ENCODE results near the gene GORAB.

GORAB gene

DNA sequence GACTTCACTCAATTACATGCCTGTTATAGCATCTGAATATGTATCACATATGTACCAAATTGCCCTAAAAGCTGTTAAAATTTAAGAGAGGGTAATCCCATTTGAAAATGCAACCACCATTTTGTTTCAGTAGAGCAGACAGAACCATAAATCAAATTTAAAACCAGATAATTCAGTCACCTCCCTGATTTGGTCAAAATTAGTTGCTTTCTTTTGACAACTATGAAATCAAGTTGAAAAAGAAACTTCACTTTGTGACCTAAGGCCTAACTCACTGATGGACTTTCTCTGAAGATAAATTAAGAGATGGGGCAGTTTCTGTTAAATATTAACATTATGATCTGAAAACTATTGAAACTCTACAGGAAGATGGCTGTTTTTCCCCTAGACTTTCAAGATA is 6.7 kb downstream of the GORAB start:
- no peak overlapping the region for H3K27ac ChIP-seq (ENCODE audit: low read depth, low read length)
- no peak overlapping the region for H3K9ac ChIP-seq (ENCODE audit: low read depth, low read length)
- H3K9me3 ChIP-seq (ENCODE audit: control insufficient read depth, insufficient read depth, low read length): no peaks in the 10 kb centered on the region
- H3K27me3 ChIP-seq (ENCODE audit: control insufficient read depth, insufficient read depth, low read length): no peaks in the 10 kb centered on the region
- H3K4me3 ChIP-seq (ENCODE audit: low read depth, low read length): no peak overlapping the region
- peaks cover 62% of the 10 kb centered on the region for H3K36me3 ChIP-seq (ENCODE audit: control insufficient read depth, insufficient read depth, low read length)
- H3K4me1 ChIP-seq (ENCODE audit: control insufficient read depth, insufficient read depth, low read length): peaks cover under 1% of the 10 kb centered on the region; the same call in 1 of the 2 replicates

DNA sequence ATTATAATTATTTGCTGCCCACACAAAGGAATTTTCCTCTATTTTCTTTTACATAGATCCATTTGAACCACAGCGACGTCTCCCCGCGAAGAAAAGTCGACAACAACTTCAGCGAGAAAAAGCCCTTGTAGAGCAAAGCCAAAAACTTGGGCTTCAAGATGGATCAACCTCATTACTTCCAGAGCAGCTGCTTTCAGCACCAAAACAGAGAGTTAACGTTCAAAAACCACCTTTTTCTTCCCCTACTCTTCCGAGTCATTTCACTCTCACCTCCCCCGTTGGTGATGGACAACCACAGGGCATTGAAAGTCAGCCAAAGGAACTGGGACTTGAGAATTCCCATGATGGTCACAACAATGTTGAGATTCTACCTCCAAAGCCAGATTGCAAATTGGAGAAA is 7.2 kb downstream of the GORAB start:
- no peaks in the 10 kb centered on the region for H3K4me1 ChIP-seq (ENCODE audit: control insufficient read depth, insufficient read depth, low read length)
- no peak overlapping the region for H3K27ac ChIP-seq (ENCODE audit: low read depth, low read length)
- no peak overlapping the region for H3K4me3 ChIP-seq (ENCODE audit: low read depth, low read length)
- no peaks in the 10 kb centered on the region for H3K9me3 ChIP-seq (ENCODE audit: control insufficient read depth, insufficient read depth, low read length)
- H3K27me3 ChIP-seq (ENCODE audit: control insufficient read depth, insufficient read depth, low read length): no peaks in the 10 kb centered on the region
- peaks cover 62% of the 10 kb centered on the region for H3K36me3 ChIP-seq (ENCODE audit: control insufficient read depth, insufficient read depth, low read length)
- H3K9ac ChIP-seq (ENCODE audit: low read depth, low read length): no peak overlapping the region

DNA sequence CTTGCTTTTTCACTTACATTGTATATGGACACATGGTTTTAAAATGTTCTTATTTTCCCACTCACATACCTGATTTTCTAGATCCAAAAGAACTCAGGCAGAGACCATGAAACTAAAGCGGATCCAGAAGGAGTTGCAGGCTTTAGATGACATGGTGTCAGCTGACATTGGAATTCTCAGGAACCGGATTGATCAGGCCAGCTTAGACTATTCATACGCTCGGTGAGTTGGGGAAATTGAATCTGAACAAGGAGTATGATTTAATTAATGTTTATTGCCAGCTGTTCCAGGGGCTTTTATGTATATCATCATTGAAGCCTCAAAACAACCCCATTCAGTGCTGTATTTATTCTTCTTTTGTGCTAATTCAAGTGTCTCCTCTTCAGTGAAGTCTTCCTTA is 12.7 kb downstream of the GORAB start:
- Histone ChIP-seq H3K36me3 (ENCODE audit: control insufficient read depth, insufficient read depth, low read length) (peaks cover 96% of the 10 kb centered on the region), H3K27me3 (ENCODE audit: control insufficient read depth, insufficient read depth, low read length) (no peaks in the 10 kb centered on the region), H3K9me3 (ENCODE audit: control insufficient read depth, insufficient read depth, low read length) (no peaks in the 10 kb centered on the region), H3K4me1 (ENCODE audit: control insufficient read depth, insufficient read depth, low read length) (no peaks in the 10 kb centered on the region), H3K27ac (ENCODE audit: low read depth, low read length) (no peak overlapping the region), H3K9ac (ENCODE audit: low read depth, low read length) (no peak overlapping the region), H3K4me3 (ENCODE audit: low read depth, low read length) (no peak overlapping the region)

DNA sequence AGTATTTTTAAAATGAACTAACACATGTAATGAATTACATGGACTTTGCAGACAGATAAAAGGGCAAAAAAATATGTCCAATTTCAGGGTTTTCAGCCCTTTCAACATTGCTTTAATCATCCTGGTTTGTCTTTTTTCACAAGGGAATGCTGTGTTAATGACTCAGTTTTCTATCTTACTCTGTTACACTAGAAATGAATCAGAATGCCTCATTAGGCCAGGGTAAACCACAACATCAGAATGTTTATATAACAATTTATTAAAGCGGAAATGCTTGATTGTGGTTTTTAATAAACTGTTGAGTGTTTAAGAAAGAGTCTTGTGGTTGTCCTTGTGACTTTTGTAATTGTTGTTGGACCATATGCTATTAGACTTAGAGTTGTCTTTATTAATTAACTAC is 13.5 kb downstream of the GORAB start:
- H3K27me3 ChIP-seq (ENCODE audit: control insufficient read depth, insufficient read depth, low read length): no peaks in the 10 kb centered on the region
- no peak overlapping the region for H3K4me3 ChIP-seq (ENCODE audit: low read depth, low read length)
- no peak overlapping the region for H3K27ac ChIP-seq (ENCODE audit: low read depth, low read length)
- peaks cover 94% of the 10 kb centered on the region for H3K36me3 ChIP-seq (ENCODE audit: control insufficient read depth, insufficient read depth, low read length)
- no peaks in the 10 kb centered on the region for H3K9me3 ChIP-seq (ENCODE audit: control insufficient read depth, insufficient read depth, low read length)
- H3K4me1 ChIP-seq (ENCODE audit: control insufficient read depth, insufficient read depth, low read length): no peaks in the 10 kb centered on the region
- no peak overlapping the region for H3K9ac ChIP-seq (ENCODE audit: low read depth, low read length)

DNA sequence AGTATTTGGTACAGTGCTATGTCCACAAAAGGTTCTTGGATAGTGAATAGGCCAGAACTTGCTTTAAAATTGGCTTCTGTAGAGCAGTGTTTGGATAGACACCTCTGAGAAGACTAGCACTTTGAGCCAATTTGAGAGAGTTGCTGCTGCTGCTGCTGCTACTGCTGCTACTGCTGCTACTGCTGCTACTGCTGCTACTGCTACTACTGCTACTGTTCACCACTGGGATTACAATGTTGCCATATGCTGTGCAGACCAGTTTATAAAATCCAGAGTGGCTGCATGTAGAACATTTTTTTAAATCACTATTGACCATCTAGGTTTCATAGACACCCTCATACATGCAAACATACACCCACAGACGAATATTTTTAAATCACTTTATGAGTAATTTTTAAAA is 15.3 kb downstream of the GORAB start:
- H3K36me3 ChIP-seq (ENCODE audit: control insufficient read depth, insufficient read depth, low read length): peaks cover 95% of the 10 kb centered on the region
- no peaks in the 10 kb centered on the region for H3K4me1 ChIP-seq (ENCODE audit: control insufficient read depth, insufficient read depth, low read length)
- H3K9me3 ChIP-seq (ENCODE audit: control insufficient read depth, insufficient read depth, low read length): no peaks in the 10 kb centered on the region
- H3K4me3 ChIP-seq (ENCODE audit: low read depth, low read length): no peak overlapping the region
- H3K27me3 ChIP-seq (ENCODE audit: control insufficient read depth, insufficient read depth, low read length): no peaks in the 10 kb centered on the region
- H3K9ac ChIP-seq (ENCODE audit: low read depth, low read length): no peak overlapping the region
- no peak overlapping the region for H3K27ac ChIP-seq (ENCODE audit: low read depth, low read length)

DNA sequence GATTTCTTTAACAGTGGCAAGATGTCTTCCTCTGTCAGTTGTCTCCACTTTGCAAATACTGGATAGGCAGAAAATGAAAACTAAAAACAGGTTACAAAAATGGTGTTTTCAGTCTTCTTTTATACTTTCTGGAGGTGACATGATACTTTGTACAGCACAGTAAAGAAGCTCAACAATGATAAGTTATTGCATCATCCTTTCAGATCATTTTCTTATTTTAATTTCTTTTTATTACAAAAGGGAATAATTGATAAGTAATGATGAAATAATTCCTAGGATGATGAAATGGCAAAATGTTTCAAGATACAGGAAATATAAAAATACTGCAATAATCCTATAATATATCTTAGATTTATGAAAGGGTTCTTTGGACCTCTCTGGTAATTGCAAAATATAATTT is 16.5 kb downstream of the GORAB start:
- Histone ChIP-seq H3K9ac (ENCODE audit: low read depth, low read length) (no peak overlapping the region), H3K27me3 (ENCODE audit: control insufficient read depth, insufficient read depth, low read length) (no peaks in the 10 kb centered on the region), H3K27ac (ENCODE audit: low read depth, low read length) (no peak overlapping the region), H3K4me3 (ENCODE audit: low read depth, low read length) (no peak overlapping the region), H3K4me1 (ENCODE audit: control insufficient read depth, insufficient read depth, low read length) (no peaks in the 10 kb centered on the region), H3K9me3 (ENCODE audit: control insufficient read depth, insufficient read depth, low read length) (no peaks in the 10 kb centered on the region), H3K36me3 (ENCODE audit: control insufficient read depth, insufficient read depth, low read length) (peaks cover 95% of the 10 kb centered on the region)

DNA sequence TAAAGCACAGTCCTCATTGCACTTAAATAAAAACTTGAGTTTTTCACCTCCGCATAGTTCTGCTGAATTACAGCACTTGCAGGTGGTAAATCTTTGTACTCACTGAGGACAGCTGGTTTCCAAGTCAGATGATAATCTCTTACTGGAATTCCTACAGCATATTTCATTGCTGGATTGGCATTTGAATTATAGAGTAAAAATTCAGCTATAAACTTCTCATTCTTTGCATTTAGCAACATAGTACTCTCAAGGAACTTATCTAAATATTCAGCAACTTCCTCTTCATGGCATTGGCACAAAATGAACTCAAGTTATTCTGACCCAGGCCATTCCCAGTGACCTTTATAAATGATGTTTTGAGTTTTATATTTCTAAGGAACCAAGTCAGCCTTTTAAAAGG is 23.4 kb downstream of the GORAB start:
- no peak overlapping the region for H3K4me3 ChIP-seq (ENCODE audit: low read depth, low read length)
- no peak overlapping the region for H3K9ac ChIP-seq (ENCODE audit: low read depth, low read length)
- H3K36me3 ChIP-seq (ENCODE audit: control insufficient read depth, insufficient read depth, low read length): peaks cover 31% of the 10 kb centered on the region
- no peak overlapping the region for H3K27ac ChIP-seq (ENCODE audit: low read depth, low read length)
- no peaks in the 10 kb centered on the region for H3K9me3 ChIP-seq (ENCODE audit: control insufficient read depth, insufficient read depth, low read length)
- H3K4me1 ChIP-seq (ENCODE audit: control insufficient read depth, insufficient read depth, low read length): no peaks in the 10 kb centered on the region
- H3K27me3 ChIP-seq (ENCODE audit: control insufficient read depth, insufficient read depth, low read length): no peaks in the 10 kb centered on the region

DNA sequence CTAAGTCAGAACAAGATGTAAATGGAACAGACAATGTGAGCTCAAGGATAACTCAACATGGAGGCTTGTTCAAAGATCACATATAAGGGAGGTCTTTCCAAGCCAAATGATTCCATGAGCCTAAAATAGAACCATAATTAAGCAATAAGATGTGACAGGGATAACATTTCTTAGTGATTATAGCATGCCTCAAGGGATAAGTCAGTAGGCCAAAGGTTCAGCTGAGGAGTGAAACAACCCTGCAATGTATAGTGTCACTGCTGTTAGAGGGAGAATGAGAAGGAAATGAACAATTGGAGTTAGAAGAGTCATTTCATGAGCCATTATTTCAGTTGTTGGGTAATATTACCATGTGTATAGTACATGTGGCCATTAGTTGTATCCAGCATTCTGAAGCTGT is 25.0 kb downstream of the GORAB start:
- no peaks in the 10 kb centered on the region for H3K4me1 ChIP-seq (ENCODE audit: control insufficient read depth, insufficient read depth, low read length)
- no peak overlapping the region for H3K4me3 ChIP-seq (ENCODE audit: low read depth, low read length)
- H3K36me3 ChIP-seq (ENCODE audit: control insufficient read depth, insufficient read depth, low read length): peaks cover 18% of the 10 kb centered on the region
- H3K27ac ChIP-seq (ENCODE audit: low read depth, low read length): no peak overlapping the region
- H3K9me3 ChIP-seq (ENCODE audit: control insufficient read depth, insufficient read depth, low read length): no peaks in the 10 kb centered on the region
- no peaks in the 10 kb centered on the region for H3K27me3 ChIP-seq (ENCODE audit: control insufficient read depth, insufficient read depth, low read length)
- no peak overlapping the region for H3K9ac ChIP-seq (ENCODE audit: low read depth, low read length)

DNA sequence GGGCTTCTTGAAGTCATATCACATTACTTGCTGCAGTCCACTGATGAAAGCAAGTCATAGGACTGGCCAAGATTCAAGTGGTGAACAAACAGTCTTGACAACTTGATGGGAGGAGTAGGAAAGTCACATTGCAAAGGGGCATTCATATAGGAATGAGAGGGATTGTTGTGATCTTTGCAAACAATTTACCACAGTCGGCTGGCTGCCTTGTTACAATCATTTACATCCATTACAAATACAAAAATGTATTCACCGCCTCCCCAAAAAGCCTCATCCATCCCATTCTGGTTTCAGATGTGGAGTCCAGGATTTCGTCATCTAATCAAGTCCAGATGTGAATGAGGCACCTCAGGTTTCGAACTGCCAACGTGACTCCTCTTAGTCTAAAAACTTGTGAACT is 26.8 kb downstream of the GORAB start:
- Histone ChIP-seq H3K4me1 (ENCODE audit: control insufficient read depth, insufficient read depth, low read length) (peaks cover 17% of the 10 kb centered on the region), H3K27me3 (ENCODE audit: control insufficient read depth, insufficient read depth, low read length) (no peaks in the 10 kb centered on the region), H3K4me3 (ENCODE audit: low read depth, low read length) (no peak overlapping the region), H3K9me3 (ENCODE audit: control insufficient read depth, insufficient read depth, low read length) (no peaks in the 10 kb centered on the region), H3K9ac (ENCODE audit: low read depth, low read length) (no peak overlapping the region), H3K27ac (ENCODE audit: low read depth, low read length) (no peak overlapping the region), H3K36me3 (ENCODE audit: control insufficient read depth, insufficient read depth, low read length) (0 out of 2 replicates have a peak, but pooled peaks cover under 1% of the 10 kb centered on the region)

DNA sequence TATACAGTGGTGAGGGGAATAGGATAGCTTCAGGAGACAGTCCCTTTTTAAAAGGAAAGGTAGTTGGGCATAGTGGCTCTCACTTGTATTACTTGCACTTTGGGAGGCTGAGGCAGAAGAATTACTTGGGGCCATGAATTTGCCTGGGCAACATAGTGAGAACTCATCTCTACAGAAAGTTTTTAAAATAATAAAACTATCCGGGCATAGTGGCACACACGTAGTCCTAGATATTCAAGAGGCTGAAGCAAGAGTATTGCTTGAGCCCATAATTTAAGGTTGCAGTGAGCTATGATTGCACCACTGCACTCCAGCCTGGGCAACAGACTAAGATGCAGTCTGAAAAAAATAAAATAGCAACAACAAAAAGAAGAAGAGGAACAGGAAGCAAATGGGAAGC is 27.2 kb downstream of the GORAB start:
- Histone ChIP-seq H3K27me3 (ENCODE audit: control insufficient read depth, insufficient read depth, low read length) (no peaks in the 10 kb centered on the region), H3K27ac (ENCODE audit: low read depth, low read length) (no peak overlapping the region), H3K9me3 (ENCODE audit: control insufficient read depth, insufficient read depth, low read length) (no peaks in the 10 kb centered on the region), H3K4me1 (ENCODE audit: control insufficient read depth, insufficient read depth, low read length) (peaks cover 21% of the 10 kb centered on the region), H3K9ac (ENCODE audit: low read depth, low read length) (no peak overlapping the region), H3K36me3 (ENCODE audit: control insufficient read depth, insufficient read depth, low read length) (no peaks in the 10 kb centered on the region), H3K4me3 (ENCODE audit: low read depth, low read length) (no peak overlapping the region)

DNA sequence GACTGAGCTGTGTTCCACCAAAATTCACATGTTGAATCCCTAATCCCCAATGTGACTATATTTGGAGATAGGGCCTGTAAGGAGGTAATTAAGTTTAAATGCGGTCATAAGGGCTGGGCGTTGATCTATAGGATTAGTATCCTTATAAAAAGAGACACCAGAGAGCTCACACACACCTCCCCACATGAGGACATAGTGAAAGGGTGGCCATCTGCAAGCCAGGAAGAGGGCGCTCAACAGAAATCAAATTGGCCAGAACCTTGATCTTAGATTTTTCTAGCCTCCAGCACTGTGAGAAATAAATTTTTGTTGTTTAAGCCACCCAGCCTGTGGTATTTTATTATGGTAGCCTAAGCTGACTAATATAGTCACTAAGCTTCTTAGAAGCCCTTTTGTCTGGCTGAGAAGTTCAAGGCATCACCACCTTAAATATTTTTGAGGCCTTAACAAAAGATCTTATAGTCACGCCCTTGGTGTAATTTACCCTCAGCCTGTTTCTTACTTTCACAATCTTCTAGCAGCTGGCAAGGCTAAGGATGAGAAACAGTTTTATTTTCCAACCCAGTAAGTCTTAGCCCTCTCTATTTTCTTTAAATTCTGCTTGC is 28.8 kb downstream of the GORAB start:
- no peaks in the 10 kb centered on the region for H3K9me3 ChIP-seq (ENCODE audit: control insufficient read depth, insufficient read depth, low read length)
- peaks cover 28% of the 10 kb centered on the region for H3K4me1 ChIP-seq (ENCODE audit: control insufficient read depth, insufficient read depth, low read length)
- H3K4me3 ChIP-seq (ENCODE audit: low read depth, low read length): no peak overlapping the region
- no peak overlapping the region for H3K9ac ChIP-seq (ENCODE audit: low read depth, low read length)
- H3K27me3 ChIP-seq (ENCODE audit: control insufficient read depth, insufficient read depth, low read length): no peaks in the 10 kb centered on the region
- H3K36me3 ChIP-seq (ENCODE audit: control insufficient read depth, insufficient read depth, low read length): no peaks in the 10 kb centered on the region
- H3K27ac ChIP-seq (ENCODE audit: low read depth, low read length): no peak overlapping the region
